SK-N-MC (cell line): Measurements from ENCODE around the gene CCDC107.
"Not testable (repeated sequence)": the region's sequence is repeated elsewhere in the genome, so short reads cannot be mapped to it uniquely, and the experiment has no call there.

Experiments
- DNase-seq: peaks from one replicate; pipeline ENCODE4 v3.0.0-alpha.2; 2011; ENCODE audit warnings: low read depth, low spot score
- H3K27ac ChIP-seq: fragments of 200-600 bp; sonication (generic); 2 replicates; pipeline ENCODE4 v1.5.1; 2016; ENCODE audit warnings: mixed run types
- H3K36me3 ChIP-seq: fragments of 200-600 bp; sonication (generic); 2 replicates; pipeline ENCODE4 v1.6.1; 2017; ENCODE audit warnings: antibody characterized with exemption, low read length, mixed read lengths; ENCODE audit not compliant: insufficient read depth
- H3K4me3 ChIP-seq: fragments of 200-600 bp; sonication (generic); 2 replicates; pipeline ENCODE4 v1.5.1; 2016
- H3K9ac ChIP-seq: fragments of 200-600 bp; sonication (generic); 2 replicates; pipeline ENCODE4 v1.8.0; 2017; ENCODE audit warnings: mixed run types, mixed read lengths; ENCODE audit not compliant: insufficient read length
- H3K9me3 ChIP-seq: fragments of 200-600 bp; sonication (generic); 2 replicates; pipeline ENCODE4 v1.6.1; 2017; ENCODE audit warnings: low read depth, mild to moderate bottlenecking, antibody characterized with exemption, low read length, moderate library complexity, mixed read lengths
- EZH2 ChIP-seq: fragments of 200-600 bp; sonication (generic); IDR thresholded peaks from one replicate; pipeline ENCODE4 v1.6.1; 2017; ENCODE audit warnings: antibody characterized with exemption
- FOXP2 ChIP-seq: optimal IDR thresholded peaks from 2 replicates; pipeline ENCODE3; 2011; ENCODE audit warnings: mild to moderate bottlenecking, moderate library complexity; ENCODE audit not compliant: insufficient read depth; ENCODE audit errors: extremely low read length, control extremely low read depth
- POLR2AphosphoS5 ChIP-seq: IDR thresholded peaks from 2 replicates; pipeline ENCODE4 v1.6.1; 2012; ENCODE audit warnings: mild to moderate bottlenecking, low read depth, low read length, borderline replicate concordance

CCDC107 gene

GRCh38 chr9:35658137-35658967 lies at the start of gene CCDC107:
CCDC107 (plus strand) TSS chr9:35658292; CDS start chr9:35658380, 88 bp downstream.
- no peak for DNase-seq
- Histone ChIP-seq H3K9me3 (no peaks in the 10 kb centered on the region), H3K36me3 (peaks cover 27% of the 10 kb centered on the region), H3K9ac (peak within 1 kb of the TSS; percentile 86), H3K27ac (peak within 1 kb of the TSS; percentile 97), H3K4me3 (peak within 1 kb of the TSS; percentile 90)
- TF ChIP-seq EZH2 = no peak
- no peak for TF ChIP-seq FOXP2
- TF ChIP-seq POLR2AphosphoS5 = peak; percentile 70

- Histone ChIP-seq H3K36me3 (peaks cover 3% of the 10 kb centered on the region; the same call in 1 of the 2 replicates), H3K27ac (no peak overlapping the region), H3K9ac (no peak overlapping the region), H3K9me3 (no peaks in the 10 kb centered on the region), H3K4me3 (no peak overlapping the region)
- no peak for TF ChIP-seq FOXP2
- TF ChIP-seq EZH2 = no peak
- no peak for TF ChIP-seq POLR2AphosphoS5
- no peak for DNase-seq
These were observed 48.9 kb upstream of the CCDC107 start for GRCh38 chr9:35609001-35609819.

GRCh38 chr9:35609820-35610163 lies 48.3 kb upstream of the CCDC107 start:
- H3K9me3 ChIP-seq = no peaks in the 10 kb centered on the region
- no peak overlapping the region for H3K9ac ChIP-seq
- TF ChIP-seq EZH2 = no peak
- no peak for TF ChIP-seq POLR2AphosphoS5
- no peak for TF ChIP-seq FOXP2
- no peak overlapping the region for H3K4me3 ChIP-seq
- H3K27ac ChIP-seq = no peak overlapping the region
- H3K36me3 ChIP-seq = peaks cover 3% of the 10 kb centered on the region; the same call in 1 of the 2 replicates
- no peak for DNase-seq

- DNase-seq = no peak
- H3K36me3 ChIP-seq = peaks cover 3% of the 10 kb centered on the region; the same call in 1 of the 2 replicates
- TF ChIP-seq POLR2AphosphoS5 (no peak), EZH2 (no peak), FOXP2 (no peak)
- H3K27ac ChIP-seq = no peak overlapping the region
- H3K9me3 ChIP-seq = no peaks in the 10 kb centered on the region
- no peak overlapping the region for H3K4me3 ChIP-seq
- H3K9ac ChIP-seq = no peak overlapping the region
These were observed 46.8 kb upstream of the CCDC107 start for GRCh38 chr9:35611230-35611797.

- not testable (repeated sequence) for H3K4me3 ChIP-seq, H3K36me3 ChIP-seq, H3K9ac ChIP-seq, H3K9me3 ChIP-seq, DNase-seq, H3K27ac ChIP-seq
These were observed 46.0 kb upstream of the CCDC107 start for GRCh38 chr9:35612066-35612465.

GRCh38 chr9:35612843-35613242 lies 45.2 kb upstream of the CCDC107 start:
- peaks cover 3% of the 10 kb centered on the region; the same call in 1 of the 2 replicates for H3K36me3 ChIP-seq
- H3K9ac ChIP-seq = no peak overlapping the region
- no peaks in the 10 kb centered on the region for H3K9me3 ChIP-seq
- DNase-seq = no peak
- TF ChIP-seq POLR2AphosphoS5 (no peak), EZH2 (no peak), FOXP2 (no peak)
- no peak overlapping the region for H3K4me3 ChIP-seq
- H3K27ac ChIP-seq = no peak overlapping the region

- Histone ChIP-seq H3K36me3 (no peaks in the 10 kb centered on the region), H3K4me3 (no peak overlapping the region), H3K9me3 (no peaks in the 10 kb centered on the region), H3K27ac (no peak overlapping the region), H3K9ac (no peak overlapping the region)
- DNase-seq = no peak
- TF ChIP-seq EZH2 (no peak), FOXP2 (no peak)
These were observed 42.0 kb upstream of the CCDC107 start for GRCh38 chr9:35615981-35616680.
